AG09309 (cell line): Measurements from ENCODE around the gene SPRED2.

Source experiments
- DNase-seq: peaks from one replicate; pipeline ENCODE4 v3.0.0-alpha.2; 2010; ENCODE audit warnings: low read depth
- H3K4me3 ChIP-seq: 2 replicates; pipeline ENCODE4 v1.5.1; 2011; ENCODE audit warnings: mild to moderate bottlenecking, low read depth, low read length, moderate library complexity; ENCODE audit not compliant: control insufficient read depth
- CTCF ChIP-seq: IDR thresholded peaks from 2 replicates; pipeline ENCODE4 v1.5.1; 2011; ENCODE audit warnings: mild to moderate bottlenecking, low read depth, low read length, inconsistent platforms; ENCODE audit not compliant: insufficient read depth, control insufficient read depth; ENCODE audit errors: missing control alignments

Gene SPRED2

GRCh38 chr2:65334714-65335113 is 97.7 kb downstream of the SPRED2 start:
- no peak overlapping the region for H3K4me3 ChIP-seq
- no peak for TF ChIP-seq CTCF
- DNase-seq, result no peak

DNA sequence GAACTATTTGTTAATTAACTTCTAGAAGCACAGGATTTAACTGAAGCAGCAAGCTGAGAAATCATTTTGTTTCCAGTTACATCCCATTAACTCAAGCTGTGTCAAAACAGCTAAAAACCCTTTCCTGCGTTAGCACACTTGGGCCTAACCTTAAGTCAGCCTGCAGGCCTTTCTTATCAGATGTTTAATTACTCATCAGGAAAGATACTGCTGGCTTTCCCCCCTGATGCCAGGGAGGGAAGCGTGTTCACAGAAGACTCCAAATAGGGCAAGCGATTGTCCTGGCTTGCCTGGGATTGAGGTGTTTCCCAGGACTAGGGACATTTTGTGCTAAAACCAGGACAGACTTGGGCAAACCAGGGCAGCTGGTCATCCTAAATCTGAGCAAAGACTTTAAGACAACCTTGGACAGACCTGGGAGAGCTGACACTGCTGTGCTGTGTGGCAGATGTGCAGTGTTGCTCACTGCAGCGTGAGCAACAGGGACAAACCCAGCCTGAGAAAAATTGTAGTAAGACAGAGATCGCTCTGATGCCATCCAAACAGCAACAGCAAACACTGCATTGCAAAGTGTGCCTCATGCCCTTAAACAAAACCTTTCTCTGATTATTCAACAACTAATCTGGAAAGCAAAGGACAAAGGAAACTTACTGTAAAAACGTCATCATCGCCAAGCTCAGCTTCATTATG is 100.9 kb downstream of the SPRED2 start:
- no peak for DNase-seq
- no peak for TF ChIP-seq CTCF
- no peak overlapping the region for H3K4me3 ChIP-seq

- no peak for DNase-seq
- TF ChIP-seq CTCF, result no peak
- no peak overlapping the region for H3K4me3 ChIP-seq
Observed at GRCh38 chr2:65329525-65329924, 102.9 kb downstream of the SPRED2 start.

DNA sequence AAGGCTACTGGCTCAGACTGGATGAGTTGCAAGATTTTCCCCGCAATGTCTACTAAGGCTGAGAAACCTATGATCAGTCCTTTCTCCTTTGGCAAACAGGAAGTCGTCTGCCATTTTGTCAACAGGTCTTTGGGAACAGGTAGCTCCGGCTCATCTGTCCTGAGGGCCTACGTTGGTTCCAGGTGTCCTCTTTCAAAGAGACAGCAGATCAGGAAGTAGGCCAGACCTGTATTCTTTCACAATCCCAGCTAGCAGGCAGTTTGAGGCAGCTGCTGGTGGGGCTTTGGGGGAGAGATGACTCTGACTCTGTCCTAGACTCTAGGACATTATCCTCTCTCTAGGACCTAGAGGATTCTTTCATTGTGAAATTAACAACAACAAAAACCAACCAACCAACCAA is 106.1 kb downstream of the SPRED2 start:
- no peak for TF ChIP-seq CTCF
- no peak overlapping the region for H3K4me3 ChIP-seq
- no peak for DNase-seq

GRCh38 chr2:65325066-65325465 is 107.3 kb downstream of the SPRED2 start:
- H3K4me3 ChIP-seq, result no peak overlapping the region
- TF ChIP-seq CTCF, result no peak
- no peak for DNase-seq

GRCh38 chr2:65320946-65321345 is 111.5 kb downstream of the SPRED2 start:
- no peak for DNase-seq
- TF ChIP-seq CTCF, result no peak
- no peak overlapping the region for H3K4me3 ChIP-seq
